A549 (cell line): ENCODE measurements around the gene OSER1. TPM values are rescaled to one million over a fixed set of nuclear protein-coding genes. Genes with fewer than 3 reads are reported as not detected.

Source experiments
- ATAC-seq, 2 experiments: fragments of 200-7000 bp in 1 of 2; fragments of >200 bp in 1 of 2; cut with Nextera tagmentation in 1 of 2; cut with Tn5 transposase in 1 of 2; 3 replicates each; pipeline versions ENCODE4 v1.8.0 to v1.9.1; 2018 to 2020; ENCODE audit warnings: mild to moderate bottlenecking in 1 of 2, moderate library complexity in 1 of 2
- CTCF ChIA-PET: fragments of 300-600 bp; sonication (Branson Sonifier 250); formaldehyde crosslinking; extraction: SDS; loops from one replicate; lab custom pipeline; 2021; ENCODE audit warnings: antibody characterized with exemption, inconsistent platforms; lab: Yijun Ruan, JAX
- POLR2A ChIA-PET: fragments of 350-600 bp; formaldehyde crosslinking; extraction: SDS; loops from one replicate; lab custom pipeline; 2021; ENCODE audit warnings: antibody characterized with exemption, inconsistent platforms; lab: Yijun Ruan, JAX
- DNase-seq, 2 experiments: peaks; one replicate each; pipeline versions ENCODE4 v3.0.0 to v3.0.0-alpha.2; 2011 to 2016; ENCODE audit warnings: low read depth in 1 of 2, low spot score in 1 of 2
- FAIRE-seq: peaks from 2 replicates; lab custom pipeline; 2011; peaks lifted over from hg19 to GRCh38; lab: Jason Lieb, UNC
- H3K27ac ChIP-seq, 2 experiments: fragments of >200 bp; sonication (Bioruptor Twin); formaldehyde crosslinking; 3 replicates each; pipeline ENCODE4 v1.5.1; 2016 to 2017
- H3K4me1 ChIP-seq: fragments of >200 bp; sonication (Bioruptor Twin); formaldehyde crosslinking; 3 replicates; pipeline ENCODE4 v1.6.1; 2016
- H3K4me2 ChIP-seq: fragments of >200 bp; sonication (Bioruptor Twin); formaldehyde crosslinking; 3 replicates; pipeline ENCODE4 v1.6.1; 2016
- H3K4me3 ChIP-seq: fragments of >200 bp; sonication (Bioruptor Twin); formaldehyde crosslinking; 3 replicates; pipeline ENCODE4 v1.5.1; 2016
- H3K9me3 ChIP-seq: fragments of >200 bp; sonication (Bioruptor Twin); formaldehyde crosslinking; 3 replicates; pipeline ENCODE4 v1.6.1; 2016
- BCL3 ChIP-seq: fragments of >200 bp; sonication (Bioruptor Twin); formaldehyde crosslinking; IDR thresholded peaks from 3 replicates; pipeline ENCODE4 v1.6.1; 2016
- CBX8 ChIP-seq: fragments of 200-600 bp; sonication (generic); IDR thresholded peaks from 2 replicates; pipeline ENCODE4 v1.6.1; 2016
- CTCF ChIP-seq: fragments of >200 bp; sonication (Bioruptor Twin); formaldehyde crosslinking; IDR thresholded peaks from 3 replicates; pipeline ENCODE4 v1.5.1; 2016
- EHF ChIP-seq: fragments of 250-450 bp; sonication (Bioruptor Pico); IDR thresholded peaks from 2 replicates; pipeline ENCODE4 v1.5.0; 2020; ENCODE audit warnings: mild to moderate bottlenecking
- EHMT2 ChIP-seq: fragments of 200-600 bp; sonication (generic); IDR thresholded peaks from 2 replicates; pipeline ENCODE4 v1.6.1; 2016; ENCODE audit warnings: antibody characterized with exemption, low read depth, mild to moderate bottlenecking, moderate library complexity
- FOSB ChIP-seq: fragments of 250-450 bp; sonication (Bioruptor Pico); IDR thresholded peaks from 2 replicates; pipeline ENCODE4 v1.5.0; 2020; ENCODE audit warnings: mild to moderate bottlenecking, moderate library complexity
- GATA3 ChIP-seq: IDR thresholded peaks from 2 replicates; pipeline ENCODE4 v1.6.1; 2012; ENCODE audit warnings: borderline replicate concordance
- HDAC2 ChIP-seq: fragments of 200-600 bp; sonication (generic); IDR thresholded peaks from 2 replicates; pipeline ENCODE4 v1.6.1; 2016
- HES2 ChIP-seq: fragments of >200 bp; sonication (Bioruptor Twin); formaldehyde crosslinking; IDR thresholded peaks from 2 replicates; pipeline ENCODE4 v1.6.1; 2016
- HEYL ChIP-seq: fragments of 250-450 bp; sonication (Bioruptor Pico); IDR thresholded peaks from 2 replicates; pipeline ENCODE4 v1.8.0; 2021; ENCODE audit warnings: mild to moderate bottlenecking, moderate library complexity
- HMGXB4 ChIP-seq: fragments of 250-450 bp; sonication (Bioruptor Pico); IDR thresholded peaks from 2 replicates; pipeline ENCODE4 v1.5.0; 2021; ENCODE audit warnings: mild to moderate bottlenecking, moderate library complexity, borderline replicate concordance
- HOXA7 ChIP-seq: fragments of 250-450 bp; sonication (Bioruptor Pico); IDR thresholded peaks from 2 replicates; pipeline ENCODE4 v1.5.0; 2020; ENCODE audit warnings: mild to moderate bottlenecking, moderate library complexity
- HOXB13 ChIP-seq: fragments of 250-450 bp; sonication (Bioruptor Pico); IDR thresholded peaks from 2 replicates; pipeline ENCODE4 v1.5.0; 2020; ENCODE audit warnings: low read depth, mild to moderate bottlenecking, moderate library complexity
- JUNB ChIP-seq: fragments of >200 bp; sonication (Bioruptor Twin); formaldehyde crosslinking; IDR thresholded peaks from 2 replicates; pipeline ENCODE4 v1.6.1; 2016
- KDM1A ChIP-seq: fragments of 200-600 bp; sonication (generic); IDR thresholded peaks from 2 replicates; pipeline ENCODE4 v1.6.1; 2016; ENCODE audit warnings: low read depth, mild to moderate bottlenecking
- MAFK ChIP-seq: fragments of 450-650 bp; IDR thresholded peaks from 2 replicates; pipeline ENCODE4 v1.6.1; 2014; ENCODE audit not compliant: partially characterized antibody
- MAX ChIP-seq: IDR thresholded peaks from 2 replicates; pipeline ENCODE4 v1.6.1; 2012
- MAZ ChIP-seq: fragments of 150-350 bp; IDR thresholded peaks from 2 replicates; pipeline ENCODE4 v1.6.1; 2014; ENCODE audit warnings: antibody characterized with exemption, low read depth, low read length, borderline replicate concordance
- MYC ChIP-seq: IDR thresholded peaks from 2 replicates; pipeline ENCODE4 v1.6.1; 2012; ENCODE audit warnings: mild to moderate bottlenecking, inconsistent platforms, low read length, improper control_type of control experiment, borderline replicate concordance
- NFE2L2 ChIP-seq: fragments of 150-350 bp; conservative IDR thresholded peaks from 2 replicates; pipeline ENCODE4 v1.6.1; 2014; ENCODE audit warnings: low read length
- NR3C1 ChIP-seq: fragments of >200 bp; sonication (Bioruptor Twin); formaldehyde crosslinking; IDR thresholded peaks from 3 replicates; pipeline ENCODE4 v1.6.1; 2017
- POLR2A ChIP-seq: IDR thresholded peaks from 2 replicates; pipeline ENCODE4 v1.6.1; 2012; ENCODE audit warnings: mild to moderate bottlenecking, low read length
- RARB ChIP-seq: fragments of 250-450 bp; sonication (Bioruptor Pico); IDR thresholded peaks from 2 replicates; pipeline ENCODE4 v1.8.0; 2021; ENCODE audit warnings: mild to moderate bottlenecking, moderate library complexity
- SMC3 ChIP-seq: fragments of >200 bp; sonication (Bioruptor Twin); formaldehyde crosslinking; IDR thresholded peaks from 3 replicates; pipeline ENCODE4 v1.6.1; 2018; ENCODE audit warnings: inconsistent platforms
- SREBF2 ChIP-seq: fragments of 450-650 bp; IDR thresholded peaks from 2 replicates; pipeline ENCODE4 v1.6.1; 2014; ENCODE audit warnings: mild to moderate bottlenecking, moderate library complexity
- TP53 ChIP-seq: fragments of 250-450 bp; sonication (Bioruptor Pico); IDR thresholded peaks from 2 replicates; pipeline ENCODE4 v1.5.0; 2021; ENCODE audit warnings: mild to moderate bottlenecking, moderate library complexity
- ZNF302 ChIP-seq: fragments of 250-450 bp; sonication (Bioruptor Pico); IDR thresholded peaks from 2 replicates; pipeline ENCODE4 v1.9.0; 2021; ENCODE audit warnings: inconsistent platforms, mild to moderate bottlenecking, moderate library complexity
- ZSCAN20 ChIP-seq: fragments of 250-450 bp; sonication (Bioruptor Pico); IDR thresholded peaks from 2 replicates; pipeline ENCODE4 v1.8.0; 2022; ENCODE audit warnings: mild to moderate bottlenecking, moderate library complexity
- WGBS: methylation state at CpG from one replicate; pipeline ENCODE4 v1.1.6; 2017; ENCODE audit errors: missing lambda C conversion rate; 5-methylcytosine and 5-hydroxymethylcytosine counted together
- polyA plus RNA-seq, 4 experiments: library from polyadenylated mRNA; depleted of rRNA in 3 of 4; stranded (reverse); fragments of >200 nt; fragmentation: RNase III in 1 of 4; extraction: RNeasy Plus Mini Kit Qiagen cat#74134 plus additional on column Dnase treatment in 1 of 4; gene quantifications; 2 replicates in 3 of 4; 3 replicates in 1 of 4; pipeline ENCODE4 v1.2.3, GENCODE V29; 2011 to 2017

OSER1 gene
- polyA plus RNA-seq, 2 of the 4 experiments (the other 2 are of a cell fraction) = 47.5 to 62.6 TPM

GRCh38 chr20:44199877-44200276, 10.7 kb downstream of the OSER1 start:
- WGBS = 90% methylated on average over 4 of the region's 4 CpGs
- Histone ChIP-seq H3K27ac (peak overlapping the region in 1 of 2 experiments; percentile 24; a peak in 1 of 6 replicates), H3K4me3 (no peak overlapping the region), H3K9me3 (no peaks in the 10 kb centered on the region), H3K4me2 (no peak overlapping the region), H3K4me1 (peaks cover 31% of the 10 kb centered on the region)
- TF ChIP-seq EHF (CRISPR knock-in tag) (no peak), HOXB13 (CRISPR knock-in tag) (no peak), NFE2L2 (no peak), EHMT2 (no peak)
- no peak for ATAC-seq
- ChIA-PET CTCF (interaction anchor here (0.6 to 1.6 kb wide), 2 partner anchors 10 to 197 kb away, joined by 3 to 8 read pairs; no protein-coding TSS in a partner anchor), POLR2A (no interaction called here)
- no peak for DNase-seq
- FAIRE-seq = no peak

- Histone ChIP-seq H3K27ac (no peak overlapping the region), H3K4me2 (no peak overlapping the region), H3K9me3 (no peaks in the 10 kb centered on the region), H3K4me1 (peaks cover 23% of the 10 kb centered on the region), H3K4me3 (no peak overlapping the region)
- no peak for ATAC-seq
- no peak for DNase-seq
- TF ChIP-seq ZSCAN20 (CRISPR knock-in tag) = no peak
- no peak for TF ChIP-seq MAZ
- TF ChIP-seq NR3C1 = no peak
- TF ChIP-seq HOXB13 (CRISPR knock-in tag) = no peak
- no peak for TF ChIP-seq MAX
- no peak for TF ChIP-seq POLR2A
- no peak for TF ChIP-seq SMC3
- TF ChIP-seq MYC = no peak
- no peak for TF ChIP-seq CTCF
- no peak for TF ChIP-seq HES2
- no peak for TF ChIP-seq MAFK
- TF ChIP-seq FOSB = no peak
- TF ChIP-seq EHF (CRISPR knock-in tag) = no peak
- no peak for TF ChIP-seq KDM1A
- no peak for TF ChIP-seq SREBF2
- no peak for TF ChIP-seq HEYL (CRISPR knock-in tag)
- no peak for TF ChIP-seq HMGXB4 (CRISPR knock-in tag)
- no peak for TF ChIP-seq ZNF302
- FAIRE-seq = no peak
- CTCF ChIA-PET = interaction anchor here (1.5 to 5.1 kb wide), 3 partner anchors 9 to 273 kb away, joined by 3 to 85 read pairs (median 8); no protein-coding TSS in a partner anchor
- POLR2A ChIA-PET = no interaction called here
- WGBS = 91% methylated on average over 4 of the region's 4 CpGs
Observed at GRCh38 chr20:44198872-44199271, 11.7 kb downstream of the OSER1 start.

- ChIA-PET POLR2A (interaction anchor here (1.2 kb wide), 1 partner anchor 11 kb away, joined by 4 read pairs; no protein-coding TSS in a partner anchor), CTCF (interaction anchor here (0.6 to 5.1 kb wide), 12 partner anchors 8 to 251 kb away, joined by 3 to 85 read pairs (median 4); partner anchors contain the start of genes JPH2 and OSER1)
- FAIRE-seq (no peak), ATAC-seq (peak; percentile 74 to 80), DNase-seq (peak in 1 of 2 experiments; percentile 32)
- 48% methylated on average over 3 of the region's 3 CpGs for WGBS
- no peak overlapping the region for H3K4me2 ChIP-seq
- H3K9me3 ChIP-seq = no peaks in the 10 kb centered on the region
- H3K4me1 ChIP-seq = peaks cover 6% of the 10 kb centered on the region
- no peak overlapping the region for H3K27ac ChIP-seq
- H3K4me3 ChIP-seq = no peak overlapping the region
- TF ChIP-seq CTCF (peak; percentile 23; the same call in 1 of the 3 replicates), HEYL (CRISPR knock-in tag) (no peak), HDAC2 (no peak), GATA3 (no peak), TP53 (no peak), ZNF302 (no peak), MYC (no peak), RARB (0 out of 2 replicates have a peak, but pooled peaks have one; percentile 40), SMC3 (no peak), BCL3 (no peak), HOXA7 (CRISPR knock-in tag) (no peak), CBX8 (no peak), POLR2A (no peak), JUNB (no peak)
Observed at GRCh38 chr20:44196271-44196670, 14.3 kb downstream of the OSER1 start.
